H1 (cell line): ENCODE results near the gene ZDHHC20. TPM values are rescaled to one million over a fixed set of nuclear protein-coding genes. Genes with fewer than 3 reads are reported as not detected.

Source experiments
- ASH2L ChIP-seq: fragments of 200-600, 300-600 bp; sonication (generic); IDR thresholded peaks from one replicate; pipeline ENCODE4 v1.7.1; 2017; ENCODE audit warnings: low read length
- CBX5 ChIP-seq: fragments of 300-800, 300-1000 bp; sonication (generic); IDR thresholded peaks from 2 replicates; pipeline ENCODE4 v1.7.1; 2016; ENCODE audit warnings: antibody characterized with exemption, low read length, low read depth
- CTBP2 ChIP-seq: IDR thresholded peaks from 2 replicates; pipeline ENCODE4 v1.7.0; 2011; ENCODE audit warnings: borderline replicate concordance, mild to moderate bottlenecking, moderate library complexity, mixed read lengths, low read length; ENCODE audit not compliant: insufficient read depth, insufficient read length
- EP300 ChIP-seq, 2 experiments: IDR thresholded peaks; 1 replicate in 1 of 2; 2 replicates in 1 of 2; pipeline ENCODE4 v1.6.1; 2011 to 2012; ENCODE audit warnings: low read depth in 2 of 2, low read length in 2 of 2, mild to moderate bottlenecking in 2 of 2, borderline replicate concordance in 1 of 2, inconsistent platforms in 1 of 2, moderate library complexity in 1 of 2
- EZH2 ChIP-seq: fragments of 200-600 bp; sonication (generic); IDR thresholded peaks from 2 replicates; pipeline ENCODE4 v1.7.1; 2012; ENCODE audit warnings: low read depth, mild to moderate bottlenecking, moderate library complexity, low read length, inconsistent platforms; ENCODE audit not compliant: severe bottlenecking
- FOSL1 ChIP-seq: IDR thresholded peaks from 2 replicates; pipeline ENCODE4 v1.6.1; 2011; ENCODE audit warnings: mild to moderate bottlenecking, low read depth, low read length, moderate library complexity; ENCODE audit not compliant: insufficient read depth
- GABPA ChIP-seq: IDR thresholded peaks from 2 replicates; pipeline ENCODE4 v1.6.1; 2011; ENCODE audit warnings: mild to moderate bottlenecking, low read length, moderate library complexity, borderline replicate concordance; ENCODE audit not compliant: insufficient read depth
- HDAC2 ChIP-seq, 2 experiments: fragments of 300-600 bp in 1 of 2; sonication (generic) in 1 of 2; IDR thresholded peaks; 2 replicates each; pipeline ENCODE4 v1.6.1; 2011 to 2012; ENCODE audit warnings: low read depth in 2 of 2, low read length in 2 of 2, mild to moderate bottlenecking in 2 of 2, moderate library complexity in 2 of 2, borderline replicate concordance in 1 of 2, inconsistent platforms in 1 of 2
- JUN ChIP-seq: IDR thresholded peaks from 2 replicates; pipeline ENCODE4 v1.6.1; 2011; ENCODE audit warnings: low read depth, mild to moderate bottlenecking, improper control_type of control experiment, low read length
- KDM4A ChIP-seq: IDR thresholded peaks from one replicate; pipeline ENCODE4 v1.7.1; 2012; ENCODE audit warnings: low read depth, mild to moderate bottlenecking, moderate library complexity, low read length, inconsistent platforms; ENCODE audit not compliant: severe bottlenecking
- NANOG ChIP-seq: IDR thresholded peaks from 2 replicates; pipeline ENCODE4 v1.6.1; 2011; ENCODE audit warnings: low read length, low read depth, mild to moderate bottlenecking, inconsistent platforms; ENCODE audit not compliant: insufficient read depth, poor library complexity, severe bottlenecking
- POU5F1 ChIP-seq: IDR thresholded peaks from 2 replicates; pipeline ENCODE4 v1.6.1; 2011; ENCODE audit warnings: low read depth, mild to moderate bottlenecking, low read length, moderate library complexity
- RAD21 ChIP-seq, 2 experiments: IDR thresholded peaks in 1 of 2; conservative IDR thresholded peaks in 1 of 2; 2 replicates each; pipeline ENCODE4 v1.6.1; 2011; ENCODE audit warnings: low read depth in 2 of 2, low read length in 2 of 2, improper control_type of control experiment in 1 of 2, inconsistent platforms in 1 of 2, mild to moderate bottlenecking in 1 of 2, moderate library complexity in 1 of 2
- RNF2 ChIP-seq: fragments of 200-900, 300-1000 bp; sonication (generic); IDR thresholded peaks from 2 replicates; pipeline ENCODE4 v1.7.1; 2016; ENCODE audit warnings: borderline replicate concordance, low read depth, mild to moderate bottlenecking, antibody characterized with exemption, low read length; ENCODE audit not compliant: poor library complexity, severe bottlenecking; ENCODE audit errors: missing control alignments
- SAP30 ChIP-seq: fragments of 300-600 bp; sonication (generic); IDR thresholded peaks from 2 replicates; pipeline ENCODE4 v1.7.1; 2012; ENCODE audit warnings: low read length, moderate library complexity, mild to moderate bottlenecking, inconsistent platforms; ENCODE audit not compliant: insufficient read depth, insufficient replicate concordance
- SP1 ChIP-seq: IDR thresholded peaks from 2 replicates; pipeline ENCODE4 v1.6.1; 2011; ENCODE audit warnings: low read depth, low read length
- SP4 ChIP-seq: IDR thresholded peaks from 2 replicates; pipeline ENCODE4 v1.6.1; 2012; ENCODE audit warnings: low read length, inconsistent platforms
- polyA plus RNA-seq, 7 experiments: library from polyadenylated mRNA; depleted of rRNA in 3 of 7; stranded (reverse) in 5 of 7; unstranded in 2 of 7; fragments of >200 nt in 5 of 7; fragments of 200-250 nt in 2 of 7; gene quantifications; 1 replicate in 5 of 7; 2 replicates in 1 of 7; 4 replicates in 1 of 7; pipeline versions ENCODE4 v1.2.1 to v1.2.3, GENCODE V29; 2011 to 2013; ENCODE audit warnings: missing spikeins in 2 of 7, mixed read lengths in 2 of 7
- total RNA-seq: library from RNA; stranded (reverse); fragmentation: NEBNext Ultra II Directional; extraction: Animal tissue kit (Norgen Biotek cat#: 25700); gene quantifications from 2 replicates; pipeline ENCODE4 v1.2.1, GENCODE V29; 2021
- TF ChIP-seq, protein P1 (sequence below): IDR thresholded peaks from 2 replicates; pipeline ENCODE4 v1.6.1; 2012; ENCODE audit warnings: inconsistent platforms
- TF ChIP-seq, protein P2 (sequence below): IDR thresholded peaks from 2 replicates; pipeline ENCODE4 v1.6.1; 2012; ENCODE audit warnings: low read length, inconsistent platforms

ZDHHC20 gene
- total and polyA plus RNA-seq, 2 of the 8 experiments (the other 6 are each of a cell fraction or from before 2014, with no cell fraction given), result 16.4 to 89.0 TPM

DNA sequence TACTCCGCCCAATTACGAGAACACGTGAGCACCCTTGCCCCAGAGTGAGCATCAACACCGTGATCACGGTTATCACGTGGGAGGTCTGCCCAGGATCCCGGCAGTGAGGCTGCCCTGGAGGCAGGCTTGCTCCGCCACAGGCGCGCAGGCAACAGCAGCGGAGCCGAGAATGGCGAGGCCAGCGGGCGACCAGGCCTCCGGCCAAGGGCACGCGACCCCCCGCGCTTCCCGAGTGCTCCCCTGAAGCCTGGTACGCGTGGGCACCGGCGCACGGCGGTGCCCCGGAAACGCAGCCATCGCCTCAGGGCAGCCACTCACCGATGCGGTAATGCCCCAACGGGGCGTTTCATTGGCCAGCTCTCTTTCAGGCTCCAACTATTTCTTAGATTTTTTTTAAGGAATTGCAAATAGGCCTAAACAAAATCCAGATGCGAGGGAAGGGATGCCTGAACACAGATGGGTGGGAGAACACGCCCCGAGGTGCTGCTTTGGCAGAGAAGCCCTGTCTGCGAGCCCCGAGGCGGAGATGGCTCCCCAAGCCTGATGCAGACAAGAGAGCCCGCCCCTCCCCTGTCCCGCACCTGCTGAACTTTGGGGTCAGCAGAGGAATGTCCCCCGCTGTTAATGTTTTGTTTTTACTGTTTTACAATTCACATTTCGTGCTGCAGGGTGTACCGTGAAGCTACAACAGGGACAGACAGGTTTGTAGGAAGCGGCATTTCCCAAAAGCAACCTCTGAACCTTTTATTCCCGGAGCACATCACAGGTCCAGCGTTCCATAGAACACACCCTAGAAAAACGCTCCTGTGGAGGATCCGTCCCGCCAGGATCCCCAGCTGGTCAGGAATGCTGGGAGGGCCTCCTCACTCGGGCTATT is 132.7 kb downstream of the ZDHHC20 start (continued):
- no peak for TF ChIP-seq SAP30
- TF ChIP-seq, protein P1, sequence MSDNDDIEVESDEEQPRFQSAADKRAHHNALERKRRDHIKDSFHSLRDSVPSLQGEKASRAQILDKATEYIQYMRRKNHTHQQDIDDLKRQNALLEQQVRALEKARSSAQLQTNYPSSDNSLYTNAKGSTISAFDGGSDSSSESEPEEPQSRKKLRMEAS, result peak; percentile 90
- no peak for TF ChIP-seq RNF2
- no peak for TF ChIP-seq CBX5
- no peak for TF ChIP-seq CTBP2
- TF ChIP-seq KDM4A, result peak; percentile 77
- TF ChIP-seq ASH2L, result no peak
- no peak for TF ChIP-seq HDAC2 (IDR thresholded peaks at IDR 0.05; ENCODE audit: borderline replicate concordance in 1 of 2, low read depth in 2 of 2, low read length in 2 of 2)
- TF ChIP-seq POU5F1, result no peak
- TF ChIP-seq SP4, result no peak
- no peak for TF ChIP-seq JUN
- no peak for TF ChIP-seq GABPA
- 0 out of 3 replicates have a peak, but pooled peaks of 1 of the 2 experiments have one; percentile 45 for TF ChIP-seq EP300 (IDR thresholded peaks at IDR 0.05; ENCODE audit: borderline replicate concordance in 1 of 2, low read depth in 2 of 2, low read length in 2 of 2)
- TF ChIP-seq RAD21 (IDR thresholded peaks at IDR 0.05 in 1 of 2, conservative IDR thresholded peaks at IDR 0.05 in 1 of 2; ENCODE audit: low read depth in 2 of 2, low read length in 2 of 2), result peak in 1 of 2 experiments; percentile 30; a peak in 2 of 4 replicates
- TF ChIP-seq FOSL1, result no peak
- TF ChIP-seq, protein P2, sequence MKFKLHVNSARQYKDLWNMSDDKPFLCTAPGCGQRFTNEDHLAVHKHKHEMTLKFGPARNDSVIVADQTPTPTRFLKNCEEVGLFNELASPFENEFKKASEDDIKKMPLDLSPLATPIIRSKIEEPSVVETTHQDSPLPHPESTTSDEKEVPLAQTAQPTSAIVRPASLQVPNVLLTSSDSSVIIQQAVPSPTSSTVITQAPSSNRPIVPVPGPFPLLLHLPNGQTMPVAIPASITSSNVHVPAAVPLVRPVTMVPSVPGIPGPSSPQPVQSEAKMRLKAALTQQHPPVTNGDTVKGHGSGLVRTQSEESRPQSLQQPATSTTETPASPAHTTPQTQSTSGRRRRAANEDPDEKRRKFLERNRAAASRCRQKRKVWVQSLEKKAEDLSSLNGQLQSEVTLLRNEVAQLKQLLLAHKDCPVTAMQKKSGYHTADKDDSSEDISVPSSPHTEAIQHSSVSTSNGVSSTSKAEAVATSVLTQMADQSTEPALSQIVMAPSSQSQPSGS, result peak; percentile 70; the same call in 1 of the 2 replicates
- no peak for TF ChIP-seq NANOG
- TF ChIP-seq SP1, result peak; percentile 72
- TF ChIP-seq EZH2, result no peak
